Measurements from ENCODE around the gene FAM120B. TPM values are rescaled to one million over a fixed set of nuclear protein-coding genes. Genes with fewer than 3 reads are reported as not detected.

The FAM120B gene
- total RNA-seq, 1 donor from 2014 or later, result 36.5 TPM

Small RNA genes within 50 kb of the gene (microRNA-seq; reads per million reads assigned to microRNA genes)
- gene MIR4644, result not detected

Other genes starting within 250 kb of the FAM120B start
- gene DLL1, start 15.7 kb upstream of the FAM120B start, total RNA-seq, result 15.4 TPM
- 108 TPM for gene PSMB1, start 246.5 kb downstream of the FAM120B start, total RNA-seq
- 17.2 TPM for gene TBP, start 247.6 kb downstream of the FAM120B start, total RNA-seq

Data from sciatic nerve (tissue), 1 donor.